Nucleus accumbens (tissue), 56 donors: ENCODE results near the gene APOL4.

Experiments used
- DNase-seq, 56 donors: peaks; one replicate each; lab custom pipeline; 2025; lab: John Stamatoyannopoulos, UW

The APOL4 gene, protein sequence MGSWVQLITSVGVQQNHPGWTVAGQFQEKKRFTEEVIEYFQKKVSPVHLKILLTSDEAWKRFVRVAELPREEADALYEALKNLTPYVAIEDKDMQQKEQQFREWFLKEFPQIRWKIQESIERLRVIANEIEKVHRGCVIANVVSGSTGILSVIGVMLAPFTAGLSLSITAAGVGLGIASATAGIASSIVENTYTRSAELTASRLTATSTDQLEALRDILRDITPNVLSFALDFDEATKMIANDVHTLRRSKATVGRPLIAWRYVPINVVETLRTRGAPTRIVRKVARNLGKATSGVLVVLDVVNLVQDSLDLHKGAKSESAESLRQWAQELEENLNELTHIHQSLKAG

DNA sequence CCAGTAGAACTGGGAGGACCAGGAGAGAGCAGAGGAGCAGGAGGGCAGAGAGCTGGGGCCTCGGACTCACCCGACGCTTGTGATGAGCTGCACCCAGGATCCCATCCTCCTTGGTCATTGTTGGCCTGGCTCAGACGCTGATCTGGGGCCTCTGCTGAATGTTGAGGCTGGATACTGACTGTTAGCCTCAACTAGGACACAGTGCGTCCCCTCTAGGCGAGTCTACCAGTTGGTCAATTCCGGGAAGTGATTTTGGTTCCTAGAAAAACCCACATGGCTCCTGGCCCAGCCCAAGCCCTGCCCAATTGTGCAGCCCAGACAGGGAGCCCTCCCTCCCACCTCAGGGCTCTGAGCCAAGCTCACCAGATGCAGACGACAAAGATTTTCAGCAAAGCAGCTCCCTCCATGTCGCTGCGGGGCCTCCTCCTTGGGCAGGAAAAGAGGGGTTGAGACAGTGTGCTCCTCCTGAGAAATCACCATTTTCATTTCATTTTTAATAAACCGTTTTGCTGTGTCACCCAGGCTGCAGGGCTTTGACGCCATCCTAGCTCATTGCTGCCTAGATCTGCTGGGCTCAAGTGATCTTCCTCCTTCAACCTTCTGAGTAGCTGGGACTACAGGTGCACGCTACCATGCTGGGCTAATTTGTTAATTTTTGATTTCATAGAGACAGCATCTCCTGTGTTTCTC is at the start of gene APOL4:
Gene APOL4 (minus strand): TSS at position 180 of the 690 bp plus-strand sequence. CDS start 75 bp downstream, at position 105.
- peak in 18 of 56 donors; percentile 5 to 89 (median 26) for DNase-seq

DNA sequence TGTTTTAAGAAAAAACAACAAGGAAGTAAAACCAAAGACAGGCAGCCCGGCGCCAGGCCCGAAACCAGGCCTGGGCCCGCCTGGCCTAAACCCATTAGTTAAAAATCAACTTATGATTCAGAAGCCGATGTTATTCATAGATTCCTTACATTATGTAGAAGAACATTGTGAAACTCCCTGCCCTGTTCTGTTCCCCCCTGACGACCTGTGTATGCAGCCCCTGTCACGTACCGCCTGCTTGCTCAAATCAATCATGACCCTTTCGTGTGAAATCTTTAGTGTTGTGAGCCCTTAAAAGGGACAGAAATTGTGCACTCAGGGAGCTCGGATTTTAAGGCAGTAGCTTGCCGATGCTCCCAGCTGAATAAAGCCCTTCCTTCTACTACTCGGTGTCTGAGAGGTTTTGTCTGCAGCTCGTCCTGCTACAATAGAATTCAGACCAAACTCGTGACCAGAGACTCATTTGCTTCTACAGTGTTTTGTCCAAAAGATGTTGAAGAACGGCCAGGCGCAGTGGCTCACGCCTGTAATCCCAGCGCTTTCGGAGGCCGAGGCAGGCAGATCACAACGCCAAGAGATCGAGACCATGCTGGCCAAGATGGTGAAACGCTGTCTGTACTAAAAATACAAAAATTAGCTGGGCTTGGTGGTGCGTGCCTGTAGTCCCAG is 48.8 kb upstream of the APOL4 start:
- peak in 17 of 56 donors; percentile 7 to 48 (median 28) for DNase-seq

DNA sequence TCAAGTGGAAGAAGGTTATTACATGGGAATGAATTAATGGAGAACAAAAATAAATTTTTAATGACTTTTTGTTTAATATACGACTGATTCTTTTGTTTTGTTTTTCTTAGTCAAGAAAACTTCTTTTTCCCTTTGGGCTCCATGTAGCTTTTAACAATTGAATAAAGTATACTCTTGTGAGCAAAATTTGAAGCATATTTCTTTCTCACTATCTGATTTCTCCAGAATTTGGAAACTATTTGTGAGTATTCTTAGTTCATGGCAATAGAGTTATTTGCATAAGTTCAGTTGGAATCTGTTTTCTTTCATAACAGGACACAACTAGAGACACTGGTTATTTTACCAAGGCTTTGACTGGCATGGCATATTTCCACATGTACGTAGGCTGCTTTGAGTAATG is 47.6 kb upstream of the APOL4 start:
- no peak for DNase-seq

DNA sequence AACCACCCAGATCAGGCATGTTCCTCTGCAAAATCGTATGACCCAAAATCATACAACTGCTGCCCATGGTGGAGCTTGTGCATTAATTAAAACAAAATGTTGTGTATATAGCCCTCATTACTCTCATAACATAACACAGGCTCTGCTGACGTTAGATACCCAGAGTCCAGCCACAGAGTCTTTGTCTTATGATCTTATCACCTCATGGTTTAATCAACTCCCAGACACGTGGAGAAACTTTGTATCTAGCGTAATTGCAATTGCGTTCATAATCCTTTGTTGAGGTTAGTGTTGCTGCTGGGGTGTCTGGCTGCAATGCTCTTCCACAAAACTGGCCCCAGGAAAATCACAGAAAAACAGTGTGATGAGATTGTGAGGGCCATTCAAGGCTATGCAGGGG is 46.3 kb upstream of the APOL4 start:
- DNase-seq: no peak

DNA sequence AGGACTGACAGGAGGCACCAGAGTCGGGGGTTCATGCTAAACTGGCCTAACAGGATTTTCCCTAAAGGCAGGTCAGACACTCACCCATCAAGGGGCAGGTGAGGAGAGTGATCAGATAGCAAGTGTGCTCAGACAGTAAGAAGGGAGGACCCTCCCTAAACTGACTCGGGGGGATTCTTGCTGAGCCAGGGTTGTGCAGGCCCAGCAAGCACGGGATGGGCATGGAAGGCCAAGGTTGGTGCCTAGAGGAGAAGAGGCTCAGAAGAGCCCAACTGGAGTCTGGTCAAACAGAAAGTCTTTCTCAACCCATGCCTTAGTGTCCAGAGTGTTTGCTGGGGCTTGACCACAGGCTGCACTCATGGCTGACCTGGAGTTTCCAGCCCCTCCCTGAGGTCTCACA is 45.1 kb upstream of the APOL4 start:
- no peak for DNase-seq

DNA sequence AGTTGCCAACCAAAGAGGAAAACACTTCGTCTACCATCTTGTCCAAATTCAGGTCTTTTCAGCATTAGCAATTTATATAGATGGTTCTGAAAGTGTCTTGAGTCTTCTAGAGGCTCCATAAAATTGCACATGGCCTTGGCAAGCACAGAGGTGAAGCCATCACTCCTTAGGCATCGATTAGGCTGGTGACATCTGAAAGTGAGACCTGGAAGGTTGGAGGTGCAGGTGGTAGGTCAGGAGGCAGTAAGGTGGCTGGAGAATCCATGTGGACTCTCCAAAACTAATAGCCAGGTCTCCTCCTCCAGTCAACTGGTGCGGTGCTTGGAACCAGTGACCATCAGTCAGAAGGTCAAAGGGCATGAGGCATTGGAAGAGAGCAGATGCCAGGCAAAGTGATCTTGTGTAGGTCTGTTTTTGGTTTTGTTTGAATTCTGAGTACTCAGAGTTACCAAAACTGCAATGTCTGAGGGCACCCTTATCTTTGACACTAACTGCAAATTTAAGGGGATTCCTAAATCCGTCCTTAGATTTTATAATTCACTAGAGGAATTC is 44.3 kb upstream of the APOL4 start:
- DNase-seq: no peak

DNA sequence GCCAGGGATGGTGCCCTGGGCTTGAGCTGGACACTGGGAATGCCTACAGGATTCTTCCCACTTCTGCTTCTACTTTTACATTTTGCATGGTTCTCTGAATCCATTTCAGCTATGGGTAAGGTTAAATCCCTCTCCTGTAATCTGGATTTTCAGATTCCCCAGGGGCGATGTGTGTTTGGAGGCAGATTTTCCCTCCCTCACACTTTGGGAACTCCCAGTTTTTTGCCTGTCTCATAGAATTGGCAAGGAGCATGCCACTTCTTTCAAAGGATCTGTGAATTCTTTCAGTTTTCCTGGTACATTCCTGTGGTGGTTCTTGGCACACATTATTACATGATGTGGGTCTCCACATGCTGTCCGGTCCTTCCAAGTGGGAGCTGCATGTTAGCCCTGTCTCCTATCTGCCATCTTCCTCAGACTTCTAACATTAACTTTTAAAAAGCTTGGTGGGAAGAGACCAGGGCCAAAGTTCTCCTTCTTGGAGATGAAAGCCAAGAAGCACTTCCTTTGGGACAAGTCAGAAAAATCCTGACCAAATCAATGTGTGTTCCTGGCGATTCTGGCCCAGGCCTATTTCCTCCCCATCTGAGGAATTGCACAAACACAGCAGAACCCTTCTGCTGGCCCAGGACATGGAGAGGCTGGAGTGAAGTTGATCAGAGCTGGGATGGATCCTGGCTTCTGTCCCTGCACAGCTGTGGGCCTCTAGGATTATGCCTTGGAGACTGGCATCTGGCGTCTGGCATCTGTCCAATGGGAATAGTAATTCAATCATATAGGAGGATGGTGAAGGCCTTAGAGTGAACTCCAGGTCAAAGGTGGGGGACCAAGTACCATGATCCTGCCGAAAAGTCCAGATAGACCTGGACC is 43.1 kb upstream of the APOL4 start:
- no peak for DNase-seq

DNA sequence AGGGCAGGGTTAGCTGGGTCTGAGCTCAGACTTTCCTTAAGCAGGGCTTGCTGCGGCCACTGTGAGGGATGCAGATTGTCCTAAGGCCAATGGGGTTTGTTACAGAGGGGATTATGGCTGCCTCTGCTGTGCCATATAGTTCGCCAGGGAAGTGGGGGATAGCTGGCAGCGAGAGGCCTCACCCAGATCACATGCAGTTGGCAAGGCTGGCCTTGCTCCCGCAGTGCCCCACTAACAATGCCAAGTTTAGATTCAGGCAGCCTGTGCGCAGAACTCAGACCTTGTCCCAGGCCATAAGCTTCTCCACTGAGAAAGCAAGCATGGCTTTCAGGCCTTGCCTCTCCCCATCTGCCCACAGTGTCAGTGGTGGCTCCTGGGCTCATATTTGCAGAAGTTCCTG is 42.4 kb upstream of the APOL4 start:
- DNase-seq: no peak

DNA sequence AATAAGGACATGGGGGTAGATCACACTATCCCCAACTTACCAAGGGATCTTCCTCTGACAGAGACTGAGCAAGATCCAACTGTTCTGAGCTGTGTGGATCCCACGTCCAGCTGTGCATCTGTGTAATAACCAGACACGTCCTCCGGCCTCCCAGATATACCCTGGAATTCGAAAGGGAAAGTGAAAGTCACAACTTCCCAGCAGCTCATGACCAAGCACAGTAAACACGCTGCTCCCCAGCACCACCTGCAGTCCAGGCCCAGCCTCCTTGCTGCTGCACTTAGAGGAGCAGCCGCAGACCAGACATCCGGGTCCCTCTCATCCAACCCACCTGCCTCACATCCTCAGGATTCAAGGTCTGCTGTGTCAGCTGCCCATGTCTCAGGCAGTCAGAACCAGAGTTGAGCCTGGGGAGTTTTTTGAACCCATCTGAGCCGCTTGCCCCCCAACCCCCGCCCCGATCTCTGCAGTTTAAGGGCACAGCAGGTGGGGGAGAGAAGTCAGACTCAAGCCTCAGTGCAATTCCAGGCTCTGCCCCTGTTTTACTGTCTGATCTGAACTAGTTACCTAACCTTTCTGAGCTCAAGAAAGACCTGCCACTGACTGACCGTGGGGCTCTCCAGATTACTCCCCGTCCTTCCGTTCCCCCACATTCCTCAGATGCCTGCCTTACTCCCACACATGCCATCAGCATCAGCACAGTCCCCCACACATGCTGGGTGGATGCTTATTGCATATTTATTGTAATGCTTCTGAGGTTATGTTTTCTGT is 38.0 kb upstream of the APOL4 start, which contains the start of gene APOL2:
Gene APOL2 (minus strand): TSS at position 127 of the 771 bp plus-strand sequence. CDS start 6,365 bp downstream, outside the sequence.
- DNase-seq: peak in 55 of 56 donors; percentile 22 to 88 (median 71)

DNA sequence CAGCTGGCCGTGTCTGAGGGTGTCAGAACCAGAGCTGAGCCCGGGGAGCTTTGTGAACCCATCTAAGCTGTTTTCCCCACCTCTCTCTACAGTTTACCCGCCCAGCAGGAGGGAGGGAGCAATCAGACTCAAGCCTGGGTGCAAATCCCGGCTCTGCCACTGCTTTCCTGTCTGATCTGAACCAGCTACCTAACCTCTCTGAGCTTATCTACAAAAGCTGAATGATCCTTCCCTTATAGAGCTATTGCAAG is 37.5 kb upstream of the APOL4 start:
- DNase-seq: peak in 1 of 56 donors; percentile 36

DNA sequence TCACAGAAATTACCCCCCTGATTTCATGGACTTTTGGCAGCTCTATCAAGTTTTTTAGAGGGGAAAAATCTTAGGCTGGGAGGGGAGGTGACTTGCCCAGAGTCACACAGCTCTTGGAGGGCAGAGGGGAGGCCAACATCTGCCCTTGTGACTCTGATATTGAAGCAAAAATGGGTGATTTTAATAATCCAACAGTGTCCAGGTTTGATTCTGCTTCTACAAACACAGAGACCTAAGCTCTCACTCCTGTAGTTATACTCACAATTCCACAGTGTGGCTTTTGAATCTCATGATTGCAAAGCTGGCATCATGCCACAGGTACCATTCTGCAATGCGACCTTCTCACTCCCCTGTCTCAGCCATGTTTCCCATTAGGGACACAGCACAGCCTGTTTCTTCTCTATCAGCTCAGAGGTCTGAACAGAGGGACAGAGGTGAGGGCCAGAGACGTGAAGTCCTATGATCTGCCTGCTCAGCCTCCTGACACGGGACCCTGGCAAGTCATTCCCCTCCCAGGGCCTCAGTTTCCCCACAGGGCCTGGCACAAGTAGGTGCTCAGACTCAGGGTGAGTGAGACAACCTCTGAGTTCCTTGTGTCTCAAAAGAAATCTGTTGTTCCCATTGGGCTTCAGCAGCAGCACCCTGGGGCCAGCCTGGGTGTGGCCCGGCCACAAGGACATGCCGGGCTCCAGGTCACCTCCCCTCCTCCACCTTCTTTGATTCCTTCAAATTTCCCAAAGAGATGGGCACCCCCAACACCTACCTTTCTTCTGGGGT is 37.0 kb upstream of the APOL4 start:
- DNase-seq: no peak

DNA sequence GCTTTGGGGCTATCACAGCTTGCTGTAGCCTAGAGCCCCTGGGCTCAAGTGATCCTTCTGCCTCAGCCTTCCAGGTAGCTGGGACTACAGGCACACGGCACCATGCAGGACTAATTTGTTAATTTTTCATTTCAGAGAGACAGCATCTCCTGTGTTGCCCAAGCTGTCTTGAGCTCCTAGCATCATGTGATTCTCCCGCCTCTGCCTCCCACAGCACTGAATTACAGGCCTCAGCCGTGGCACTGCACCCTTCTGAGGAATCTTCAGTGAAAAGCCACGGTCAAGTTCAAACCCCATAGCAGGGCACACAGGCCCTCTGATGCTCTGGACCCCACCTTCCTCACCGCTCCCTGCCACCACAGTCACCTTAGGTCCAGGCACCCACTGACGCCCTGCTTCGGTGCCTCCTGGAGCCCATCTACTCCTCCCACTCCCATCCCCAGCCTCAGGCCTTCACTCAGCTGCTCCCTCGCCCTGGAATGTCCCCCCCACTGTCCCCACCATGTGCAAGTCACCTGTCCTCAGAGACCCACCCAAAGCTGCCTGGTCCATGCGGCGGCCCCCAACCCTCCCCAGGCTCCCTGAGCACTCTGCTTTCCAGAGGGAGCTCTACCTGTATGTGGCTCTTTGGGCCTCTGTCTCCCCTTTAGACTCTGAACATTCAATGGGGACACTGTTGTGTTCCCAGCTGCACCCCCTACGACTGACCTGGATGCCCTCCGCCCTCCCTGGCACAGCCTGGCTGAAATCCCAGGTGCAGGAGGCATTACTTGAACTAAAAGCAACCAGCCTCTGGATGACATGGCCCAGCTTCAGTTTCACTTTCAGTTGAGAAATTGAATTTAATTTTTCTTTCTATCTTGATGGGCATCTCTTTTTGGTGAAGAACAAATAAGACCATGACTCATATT is 36.1 kb upstream of the APOL4 start:
- peak in 11 of 56 donors; percentile 20 to 48 (median 35) for DNase-seq

DNA sequence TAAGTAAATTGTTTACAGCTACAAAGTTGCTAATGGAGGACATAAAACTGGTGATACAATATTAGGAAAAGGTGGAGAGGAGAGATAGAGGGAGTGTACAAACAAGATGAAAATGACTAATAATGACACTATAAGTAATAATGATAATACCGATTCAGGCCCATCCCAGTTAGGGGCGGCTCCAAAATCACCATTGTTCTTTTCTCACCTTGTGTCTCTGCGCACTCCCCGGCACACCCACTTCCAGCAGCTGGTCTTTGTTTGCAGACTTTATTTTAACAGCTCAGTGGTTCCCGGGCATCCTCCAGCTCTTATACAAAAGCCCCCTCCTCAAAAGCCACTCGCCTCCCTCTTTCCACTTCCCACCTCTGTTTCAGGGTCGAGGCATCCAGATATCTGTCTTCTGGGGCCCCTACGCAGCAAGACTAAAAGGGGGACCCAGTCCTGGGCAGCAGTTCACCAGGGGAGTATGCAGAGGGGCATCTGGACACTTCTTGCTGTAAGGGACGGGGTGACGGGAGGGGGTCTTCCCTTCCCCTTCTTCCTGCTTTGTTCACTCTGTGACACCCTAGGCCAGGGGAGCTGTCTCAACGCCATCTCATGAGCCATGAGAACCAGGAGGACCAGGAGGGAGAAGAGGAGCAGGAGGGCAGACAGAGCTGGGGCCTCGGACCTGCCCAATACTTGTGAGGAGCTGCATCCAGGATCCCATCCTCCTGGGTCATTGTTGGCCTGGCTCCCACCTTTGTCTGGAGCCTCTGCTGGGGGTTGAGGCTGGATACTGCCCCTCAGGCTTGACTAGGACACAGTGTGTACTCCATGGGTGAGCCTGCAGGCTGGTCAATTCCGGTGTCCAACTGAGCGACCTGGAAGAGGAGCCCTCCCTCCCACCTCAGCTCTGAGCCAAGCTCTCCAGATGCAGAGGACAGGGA is 35.0 kb upstream of the APOL4 start:
- no peak for DNase-seq

DNA sequence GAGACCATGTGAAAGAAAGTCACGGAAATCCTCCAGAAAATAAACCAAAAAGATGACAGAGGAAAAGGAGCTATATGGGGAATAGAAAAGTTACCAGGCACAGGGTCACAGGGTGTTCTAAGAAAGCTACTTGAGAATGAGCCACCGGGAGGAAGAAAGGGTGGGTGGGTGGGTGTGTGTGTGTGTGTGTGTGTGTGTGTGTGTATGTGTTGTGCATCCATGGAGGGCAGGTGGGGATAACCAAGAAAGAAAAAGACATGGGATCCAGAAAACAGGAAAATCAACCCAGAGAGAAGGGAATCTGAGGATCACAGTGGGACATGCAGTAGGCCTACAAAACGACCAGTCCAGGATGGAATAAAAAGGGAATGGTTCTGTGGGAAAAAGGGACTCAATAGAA is 34.0 kb upstream of the APOL4 start:
- DNase-seq: no peak

DNA sequence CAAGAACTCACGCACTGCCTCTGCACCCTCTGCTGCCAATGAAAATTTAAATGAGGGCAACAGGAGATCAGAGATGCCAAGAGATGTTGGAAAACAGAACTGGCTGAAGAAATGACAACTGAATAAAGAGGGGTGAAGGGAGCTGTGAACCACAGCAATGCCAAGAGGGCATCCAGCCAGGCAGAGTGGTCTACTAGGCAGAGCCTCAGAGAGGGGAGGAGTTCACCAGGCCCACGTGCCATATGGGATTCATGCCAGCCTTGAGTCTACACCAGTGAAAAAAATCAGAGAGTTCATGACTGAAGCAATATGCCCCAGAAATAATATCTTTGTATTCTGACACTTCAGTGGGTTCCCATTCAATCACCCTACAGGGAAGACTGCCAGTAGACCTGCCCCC is 33.3 kb upstream of the APOL4 start:
- peak in 5 of 56 donors; percentile 13 to 37 (median 20) for DNase-seq

DNA sequence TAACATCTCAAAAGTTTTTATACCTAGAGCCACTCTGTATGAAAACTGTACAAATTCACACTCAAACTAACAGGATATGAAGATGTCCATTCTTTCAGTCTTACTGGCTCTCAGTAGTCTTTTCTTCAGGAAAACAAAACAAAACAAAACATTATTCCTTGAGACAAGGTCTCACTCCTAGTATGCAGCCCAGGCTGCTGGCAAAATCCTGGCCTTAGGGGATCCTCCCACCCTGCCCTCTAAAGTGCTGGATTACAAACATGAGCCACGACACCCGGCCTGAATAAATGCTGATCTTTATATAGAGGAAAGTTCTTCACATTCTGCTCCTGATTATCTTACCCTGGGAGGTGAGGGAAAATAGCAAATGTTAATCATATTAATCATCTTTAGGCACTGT is 32.6 kb upstream of the APOL4 start:
- no peak for DNase-seq

DNA sequence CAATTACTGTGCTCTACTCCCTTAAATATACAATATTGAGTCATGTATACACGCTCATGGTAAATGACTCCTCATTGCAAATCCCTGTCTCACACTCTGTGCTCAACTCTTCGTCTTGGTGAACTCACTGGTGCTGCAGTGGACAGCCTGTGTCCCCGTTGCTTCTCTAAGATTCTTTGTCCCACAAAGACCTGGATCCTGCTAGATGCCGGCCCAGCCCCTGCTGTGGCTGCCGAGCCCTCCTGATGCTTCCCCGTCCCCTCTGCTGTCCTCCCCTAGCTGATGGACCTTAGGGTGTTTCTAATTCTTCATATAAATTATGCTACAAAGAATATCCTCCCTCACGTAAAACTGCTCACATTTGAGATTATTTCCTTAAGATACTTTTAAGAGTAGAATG is 32.2 kb upstream of the APOL4 start:
- no peak for DNase-seq
